ENCODE data around the gene HECTD1.

HECTD1 gene

GRCh38 chr14:31051023-31051422 is 156.6 kb downstream of the HECTD1 start:
- no peak for DNase-seq (ENCODE audit: low spot score)

Data from putamen (tissue), 1 donor.